Measurements from ENCODE around the gene ST6GALNAC3.

The ST6GALNAC3 gene

DNA sequence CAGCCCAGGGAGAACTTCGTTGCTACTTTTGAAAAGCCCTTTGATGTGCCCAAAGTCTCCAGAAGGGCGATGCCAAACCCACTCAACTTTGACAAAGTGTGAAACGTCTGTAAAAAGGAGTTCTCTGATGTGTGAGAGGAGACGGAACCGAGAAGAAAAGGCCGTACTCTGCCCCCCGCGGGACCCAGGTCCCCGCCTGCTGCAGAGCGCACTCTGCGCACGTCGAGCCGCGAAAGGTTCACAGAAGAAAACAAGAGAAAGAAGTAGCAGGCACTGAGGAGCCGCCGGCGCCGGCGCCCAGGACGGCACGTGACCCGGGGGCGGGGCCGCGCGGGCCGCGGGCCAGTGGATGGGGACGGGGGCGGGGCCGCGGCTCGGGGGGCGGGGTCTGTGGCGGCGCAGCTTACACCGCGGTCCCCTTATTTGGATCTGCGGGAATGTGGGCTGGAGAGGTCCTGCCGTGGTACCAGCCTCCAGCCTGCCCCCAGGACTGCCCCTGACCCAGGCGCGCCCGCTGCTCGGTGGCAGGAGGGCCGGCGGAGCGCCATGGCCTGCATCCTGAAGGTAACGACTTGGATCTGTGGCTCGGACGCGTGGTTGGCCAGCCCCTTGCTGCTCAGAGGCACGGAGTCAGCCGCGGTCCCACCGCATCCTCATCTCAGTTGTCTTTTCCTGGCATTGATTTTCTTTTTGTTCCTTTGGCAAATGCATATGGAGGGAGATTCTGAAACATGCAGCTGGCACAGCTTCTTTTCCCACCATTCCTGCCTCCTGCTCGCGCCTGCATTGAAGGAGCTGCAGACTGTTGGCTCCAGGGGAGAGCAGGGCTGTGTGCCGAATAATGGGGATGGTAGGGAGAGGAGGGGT is at the start of gene ST6GALNAC3 (continued):
- TF ChIP-seq ZNF16 (tag by site-specific recombination; IDR thresholded peaks at IDR 0.05; ENCODE audit: low read depth) = no peak
- no peak for TF ChIP-seq ZNF792 (tag by site-specific recombination; IDR thresholded peaks at IDR 0.05)
- TF ChIP-seq SCRT1 (tag by site-specific recombination; IDR thresholded peaks at IDR 0.05; ENCODE audit: borderline replicate concordance) = no peak
- TF ChIP-seq CTCF (tag by site-specific recombination; IDR thresholded peaks at IDR 0.05) = no peak
- no peak for TF ChIP-seq KLF8 (tag by site-specific recombination; IDR thresholded peaks at IDR 0.05)
- TF ChIP-seq ZNF37A (tag by site-specific recombination; IDR thresholded peaks at IDR 0.05) = no peak
- no peak for TF ChIP-seq ZNF19 (tag by site-specific recombination; IDR thresholded peaks at IDR 0.05; ENCODE audit: low read depth)
- TF ChIP-seq, protein P1, sequence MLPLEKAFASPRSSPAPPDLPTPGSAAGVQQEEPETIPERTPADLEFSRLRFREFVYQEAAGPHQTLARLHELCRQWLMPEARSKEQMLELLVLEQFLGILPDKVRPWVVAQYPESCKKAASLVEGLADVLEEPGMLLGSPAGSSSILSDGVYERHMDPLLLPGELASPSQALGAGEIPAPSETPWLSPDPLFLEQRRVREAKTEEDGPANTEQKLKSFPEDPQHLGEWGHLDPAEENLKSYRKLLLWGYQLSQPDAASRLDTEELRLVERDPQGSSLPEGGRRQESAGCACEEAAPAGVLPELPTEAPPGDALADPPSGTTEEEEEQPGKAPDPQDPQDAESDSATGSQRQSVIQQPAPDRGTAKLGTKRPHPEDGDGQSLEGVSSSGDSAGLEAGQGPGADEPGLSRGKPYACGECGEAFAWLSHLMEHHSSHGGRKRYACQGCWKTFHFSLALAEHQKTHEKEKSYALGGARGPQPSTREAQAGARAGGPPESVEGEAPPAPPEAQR (tag by site-specific recombination; IDR thresholded peaks at IDR 0.05) = no peak
- TF ChIP-seq ZNF76 (tag by site-specific recombination; IDR thresholded peaks at IDR 0.05; ENCODE audit: borderline replicate concordance, low read depth) = no peak; the same call in 1 of the 2 replicates
- no peak for TF ChIP-seq ZNF274 (IDR thresholded peaks at IDR 0.05; ENCODE audit: low read length)
- no peak for TF ChIP-seq ZNF274 (tag by site-specific recombination; IDR thresholded peaks at IDR 0.05; ENCODE audit: borderline replicate concordance)
- no peak for TF ChIP-seq ZNF280C (tag by site-specific recombination; IDR thresholded peaks at IDR 0.05)
- no peak for TF ChIP-seq MYNN (tag by site-specific recombination; IDR thresholded peaks at IDR 0.05; ENCODE audit: borderline replicate concordance)
- TF ChIP-seq, protein P2, sequence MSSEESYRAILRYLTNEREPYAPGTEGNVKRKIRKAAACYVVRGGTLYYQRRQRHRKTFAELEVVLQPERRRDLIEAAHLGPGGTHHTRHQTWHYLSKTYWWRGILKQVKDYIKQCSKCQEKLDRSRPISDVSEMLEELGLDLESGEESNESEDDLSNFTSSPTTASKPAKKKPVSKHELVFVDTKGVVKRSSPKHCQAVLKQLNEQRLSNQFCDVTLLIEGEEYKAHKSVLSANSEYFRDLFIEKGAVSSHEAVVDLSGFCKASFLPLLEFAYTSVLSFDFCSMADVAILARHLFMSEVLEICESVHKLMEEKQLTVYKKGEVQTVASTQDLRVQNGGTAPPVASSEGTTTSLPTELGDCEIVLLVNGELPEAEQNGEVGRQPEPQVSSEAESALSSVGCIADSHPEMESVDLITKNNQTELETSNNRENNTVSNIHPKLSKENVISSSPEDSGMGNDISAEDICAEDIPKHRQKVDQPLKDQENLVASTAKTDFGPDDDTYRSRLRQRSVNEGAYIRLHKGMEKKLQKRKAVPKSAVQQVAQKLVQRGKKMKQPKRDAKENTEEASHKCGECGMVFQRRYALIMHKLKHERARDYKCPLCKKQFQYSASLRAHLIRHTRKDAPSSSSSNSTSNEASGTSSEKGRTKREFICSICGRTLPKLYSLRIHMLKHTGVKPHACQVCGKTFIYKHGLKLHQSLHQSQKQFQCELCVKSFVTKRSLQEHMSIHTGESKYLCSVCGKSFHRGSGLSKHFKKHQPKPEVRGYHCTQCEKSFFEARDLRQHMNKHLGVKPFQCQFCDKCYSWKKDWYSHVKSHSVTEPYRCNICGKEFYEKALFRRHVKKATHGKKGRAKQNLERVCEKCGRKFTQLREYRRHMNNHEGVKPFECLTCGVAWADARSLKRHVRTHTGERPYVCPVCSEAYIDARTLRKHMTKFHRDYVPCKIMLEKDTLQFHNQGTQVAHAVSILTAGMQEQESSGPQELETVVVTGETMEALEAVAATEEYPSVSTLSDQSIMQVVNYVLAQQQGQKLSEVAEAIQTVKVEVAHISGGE (tag by site-specific recombination; conservative IDR thresholded peaks at IDR 0.05; ENCODE audit: low read depth) = no peak
- no peak for TF ChIP-seq GLI4 (tag by site-specific recombination; IDR thresholded peaks at IDR 0.05)
- 0 out of 2 replicates have a peak, but pooled peaks have one; percentile 23 for TF ChIP-seq ZNF341 (tag by site-specific recombination; IDR thresholded peaks at IDR 0.05; ENCODE audit: low read depth)
- TF ChIP-seq YY1 (tag by site-specific recombination; IDR thresholded peaks at IDR 0.05) = no peak
- TF ChIP-seq, protein P3, sequence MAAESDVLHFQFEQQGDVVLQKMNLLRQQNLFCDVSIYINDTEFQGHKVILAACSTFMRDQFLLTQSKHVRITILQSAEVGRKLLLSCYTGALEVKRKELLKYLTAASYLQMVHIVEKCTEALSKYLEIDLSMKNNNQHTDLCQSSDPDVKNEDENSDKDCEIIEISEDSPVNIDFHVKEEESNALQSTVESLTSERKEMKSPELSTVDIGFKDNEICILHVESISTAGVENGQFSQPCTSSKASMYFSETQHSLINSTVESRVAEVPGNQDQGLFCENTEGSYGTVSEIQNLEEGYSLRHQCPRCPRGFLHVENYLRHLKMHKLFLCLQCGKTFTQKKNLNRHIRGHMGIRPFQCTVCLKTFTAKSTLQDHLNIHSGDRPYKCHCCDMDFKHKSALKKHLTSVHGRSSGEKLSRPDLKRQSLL (tag by site-specific recombination; IDR thresholded peaks at IDR 0.05) = no peak
- no peak for TF ChIP-seq ZNF670 (tag by site-specific recombination; IDR thresholded peaks at IDR 0.05; ENCODE audit: low read depth)
- TF ChIP-seq ZNF548 (tag by site-specific recombination; IDR thresholded peaks at IDR 0.05) = no peak
- TF ChIP-seq ZNF585B (tag by site-specific recombination; IDR thresholded peaks at IDR 0.05) = no peak
- TF ChIP-seq ZNF398 (tag by site-specific recombination; IDR thresholded peaks at IDR 0.05) = no peak
- TF ChIP-seq ZNF157 (tag by site-specific recombination; IDR thresholded peaks at IDR 0.05) = no peak
- no peak for TF ChIP-seq ZNF248 (tag by site-specific recombination; IDR thresholded peaks at IDR 0.05)
- peak; percentile 86 for TF ChIP-seq ZNF394 (tag by site-specific recombination; IDR thresholded peaks at IDR 0.05; ENCODE audit: borderline replicate concordance)
- TF ChIP-seq ZNF596 (tag by site-specific recombination; IDR thresholded peaks at IDR 0.05) = no peak
- no peak for TF ChIP-seq ZNF221 (tag by site-specific recombination; IDR thresholded peaks at IDR 0.05; ENCODE audit: borderline replicate concordance)
- TF ChIP-seq ZXDB (tag by site-specific recombination; IDR thresholded peaks at IDR 0.05) = no peak

All from HEK293 (cell line).